DMS 273 (cell line): ENCODE data around the gene PAPPA.

ENCODE experiments used
- DNase-seq: peaks from one replicate; lab custom pipeline; 2025; ENCODE audit not compliant: unreplicated experiment; lab: John Stamatoyannopoulos, UW

PAPPA gene

GRCh38 chr9:116270546-116270945 lies 117.0 kb downstream of the PAPPA start:
- DNase-seq, result no peak

- DNase-seq, result no peak
Measured at GRCh38 chr9:116271340-116271739, 117.7 kb downstream of the PAPPA start.

GRCh38 chr9:116271991-116272390 lies 118.4 kb downstream of the PAPPA start:
- DNase-seq, result no peak

- DNase-seq, result no peak
Measured at GRCh38 chr9:116274293-116274692, 120.7 kb downstream of the PAPPA start.

- DNase-seq, result no peak
Measured at GRCh38 chr9:116275418-116276195, 122.0 kb downstream of the PAPPA start.

GRCh38 chr9:116276196-116276493 lies 122.6 kb downstream of the PAPPA start:
- no peak for DNase-seq

GRCh38 chr9:116276651-116277121 lies 123.1 kb downstream of the PAPPA start:
- DNase-seq, result no peak

- DNase-seq, result no peak
Measured at GRCh38 chr9:116278326-116278725, 124.7 kb downstream of the PAPPA start.

GRCh38 chr9:116279230-116279629 lies 125.6 kb downstream of the PAPPA start:
- DNase-seq, result no peak

- DNase-seq, result no peak
Measured at GRCh38 chr9:116280529-116280928, 126.9 kb downstream of the PAPPA start.

GRCh38 chr9:116282597-116282996 lies 129.0 kb downstream of the PAPPA start:
- no peak for DNase-seq

- no peak for DNase-seq
Measured at GRCh38 chr9:116284518-116284917, 130.9 kb downstream of the PAPPA start.

- DNase-seq, result no peak
Measured at GRCh38 chr9:116285320-116285719, 131.7 kb downstream of the PAPPA start.

GRCh38 chr9:116286297-116286696 lies 132.7 kb downstream of the PAPPA start:
- DNase-seq, result no peak

GRCh38 chr9:116287721-116288120 lies 134.1 kb downstream of the PAPPA start:
- no peak for DNase-seq

- DNase-seq, result no peak
Measured at GRCh38 chr9:116288658-116289057, 135.1 kb downstream of the PAPPA start.

GRCh38 chr9:116297346-116297745 lies 143.8 kb downstream of the PAPPA start:
- DNase-seq, result no peak

GRCh38 chr9:116298249-116298648 lies 144.7 kb downstream of the PAPPA start:
- DNase-seq, result no peak

- no peak for DNase-seq
Measured at GRCh38 chr9:116298878-116299391, 145.3 kb downstream of the PAPPA start.

- no peak for DNase-seq
Measured at GRCh38 chr9:116300360-116300870, 146.8 kb downstream of the PAPPA start.

- no peak for DNase-seq
Measured at GRCh38 chr9:116303270-116303669, 149.7 kb downstream of the PAPPA start.

- DNase-seq, result no peak
Measured at GRCh38 chr9:116303886-116304538, 150.4 kb downstream of the PAPPA start.
